GM21528 (cell line): ENCODE measurements around the gene CDYL2.
"Not testable (repeated sequence)": the region's sequence is repeated elsewhere in the genome, so short reads cannot be mapped to it uniquely, and the experiment has no call there.

Experiments used
- ATAC-seq: cut with Tn5 transposase; IDR thresholded peaks from one replicate; pipeline ENCODE4 v1.9.1; 2021; ENCODE audit warnings: mild to moderate bottlenecking, moderate library complexity; ENCODE audit not compliant: unreplicated experiment, low FRiP score

Gene CDYL2

DNA sequence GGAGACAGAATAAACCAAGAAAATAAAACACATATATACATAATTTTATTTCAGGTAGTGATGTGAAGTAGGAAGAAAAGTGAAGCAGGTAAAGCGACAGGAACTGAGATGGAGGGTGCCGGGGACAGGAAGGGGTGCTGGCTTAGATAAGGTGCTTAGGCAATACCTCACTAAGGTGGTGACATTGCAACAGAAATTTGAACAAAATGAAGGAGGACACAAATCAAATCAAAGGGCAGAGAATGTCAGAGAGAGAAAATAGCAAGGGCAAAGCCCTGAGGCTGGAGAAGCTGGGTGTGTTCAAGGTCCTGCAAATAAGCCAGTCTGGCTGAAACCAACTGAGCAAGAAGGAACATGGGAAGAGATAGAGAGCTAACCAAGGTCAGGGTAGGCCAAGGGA, 5.0 kb upstream of the CDYL2 start:
- ATAC-seq, result no peak

DNA sequence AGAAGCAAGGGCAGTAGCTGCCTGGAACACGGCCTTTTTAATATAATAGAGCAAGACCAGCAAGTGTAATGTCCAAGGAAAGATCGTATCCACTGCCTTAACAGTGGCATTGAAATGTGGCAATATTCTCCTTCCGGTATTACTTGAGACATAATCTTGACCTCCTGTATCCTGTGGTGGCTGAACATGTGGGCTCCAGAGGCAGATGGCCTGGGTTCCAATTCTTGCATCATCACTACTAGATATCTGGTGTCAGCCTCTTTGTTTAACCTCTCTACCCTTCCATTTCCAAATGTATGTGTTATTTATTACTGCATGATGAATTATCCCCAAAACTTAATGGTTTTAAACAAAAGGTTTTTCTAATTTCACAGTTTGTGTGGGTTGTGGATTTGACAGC, 3.5 kb upstream of the CDYL2 start:
- ATAC-seq, result no peak

DNA sequence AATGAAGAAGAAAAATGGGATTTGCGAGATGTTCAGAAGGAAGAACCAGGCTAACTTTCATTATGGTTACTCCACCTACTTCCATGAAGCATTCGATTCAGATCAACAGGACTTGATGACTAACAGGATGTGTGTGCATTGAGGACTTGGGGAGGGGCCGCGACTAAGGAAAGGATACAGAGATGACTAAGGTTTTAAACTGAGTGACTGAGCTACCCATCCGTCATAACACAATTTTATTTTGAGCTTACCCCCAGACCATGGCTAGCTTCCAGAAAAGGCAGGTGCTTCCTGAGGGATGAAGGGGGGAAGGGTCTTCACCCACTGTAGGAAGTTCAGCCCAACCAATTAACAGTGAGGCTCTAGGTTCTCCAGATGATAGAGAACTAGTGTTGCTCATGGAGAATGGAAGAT, 2.5 kb upstream of the CDYL2 start:
- no peak for ATAC-seq

DNA sequence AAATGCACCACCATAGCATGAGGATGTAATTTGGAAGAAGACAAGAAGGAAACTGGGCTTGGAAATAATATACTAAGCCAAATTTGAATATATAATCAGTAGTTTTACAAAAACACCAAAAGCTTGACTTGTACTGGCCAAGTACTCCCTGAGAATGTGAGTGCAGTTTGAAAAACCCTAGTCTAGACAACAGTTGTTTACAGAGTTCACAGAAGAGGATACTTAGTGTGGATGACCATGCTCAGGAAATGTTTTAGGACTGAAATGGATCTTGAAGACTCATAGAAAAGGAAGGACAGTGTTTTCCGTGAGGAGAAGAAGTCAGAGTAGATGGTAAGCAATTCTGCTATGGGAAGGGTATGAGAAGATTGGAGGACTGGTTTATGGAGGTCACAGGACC, 1.9 kb upstream of the CDYL2 start:
- no peak for ATAC-seq

DNA sequence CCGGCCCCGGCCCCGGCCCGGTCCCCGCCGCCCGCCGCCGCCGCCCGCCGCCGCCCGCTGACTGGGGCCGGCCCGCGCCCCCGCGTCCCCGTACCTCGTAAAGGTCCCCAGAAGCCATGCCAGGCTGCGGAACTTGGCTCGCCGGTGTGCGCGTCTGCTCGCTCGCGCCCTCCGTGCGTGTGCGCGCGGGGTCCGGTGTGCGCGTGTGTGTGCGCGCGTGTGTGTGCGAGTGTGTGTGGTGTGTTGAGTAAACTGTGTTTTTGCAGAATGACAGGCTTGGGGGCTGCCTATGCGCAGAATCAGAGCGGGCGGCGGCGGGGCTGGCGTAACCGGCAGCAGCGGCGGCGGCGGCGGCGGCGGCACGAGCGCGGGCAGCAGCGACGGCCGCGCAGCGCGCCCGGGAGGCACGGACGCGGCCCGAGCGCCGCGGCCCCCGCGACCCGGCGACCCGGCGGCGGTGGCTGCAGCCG, 307 bp downstream of the CDYL2 start:
- peak; percentile 61 for ATAC-seq

DNA sequence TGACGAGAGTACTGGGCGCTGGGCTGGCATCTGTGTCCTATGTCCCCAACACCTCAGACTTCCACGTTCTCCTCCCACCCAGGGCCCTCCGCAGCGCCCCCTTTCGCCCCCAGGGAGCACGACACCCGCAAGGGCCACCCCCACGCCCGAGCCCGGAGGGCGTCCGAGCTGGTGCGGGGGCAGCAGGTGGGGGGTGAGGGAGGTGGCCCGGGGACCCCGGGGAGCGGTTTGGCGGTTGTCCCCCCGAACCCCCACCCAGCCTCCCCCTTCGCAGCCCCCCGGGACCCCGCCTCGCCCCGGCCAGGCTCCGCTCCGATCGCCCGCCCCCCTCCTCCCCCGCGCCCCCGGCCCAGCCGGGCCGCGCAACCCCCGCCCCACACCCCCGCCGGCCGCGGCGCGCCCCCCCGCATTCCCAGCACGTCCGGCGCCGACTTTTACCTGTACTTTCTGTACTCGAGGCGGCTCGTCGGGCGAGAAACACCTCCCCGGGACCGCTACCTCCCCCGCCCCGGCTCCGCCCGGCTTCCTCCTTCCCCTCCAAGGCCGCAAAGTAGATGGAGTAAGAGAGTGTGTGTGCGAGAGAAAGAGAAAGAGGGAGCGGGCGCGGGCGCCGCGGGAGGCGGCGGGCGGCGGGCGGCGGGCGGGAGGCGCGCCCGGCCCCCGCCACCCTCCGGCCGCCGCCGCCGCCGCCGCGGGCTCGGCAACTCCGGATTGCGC, 901 bp downstream of the CDYL2 start:
- ATAC-seq, result no peak

DNA sequence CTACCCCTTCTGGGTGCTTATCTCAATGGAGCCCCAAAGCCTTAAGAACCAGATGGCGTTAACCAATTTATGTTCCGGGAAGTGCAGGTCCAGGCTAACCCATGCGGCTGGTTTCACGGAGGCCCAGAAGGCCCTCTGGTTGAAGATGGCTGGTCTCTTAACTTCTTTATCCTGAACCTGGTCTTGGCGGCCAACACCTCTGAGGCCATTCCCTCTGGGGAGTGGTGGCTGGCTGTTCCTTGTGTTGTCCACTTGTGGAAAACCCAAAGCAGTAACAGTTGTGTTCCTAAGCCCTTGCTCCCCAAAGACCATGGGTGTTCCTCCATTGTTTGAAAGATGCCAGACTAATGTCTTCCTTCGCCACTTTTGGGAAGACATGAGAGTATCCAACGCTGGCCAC, 1.5 kb downstream of the CDYL2 start:
- no peak for ATAC-seq

DNA sequence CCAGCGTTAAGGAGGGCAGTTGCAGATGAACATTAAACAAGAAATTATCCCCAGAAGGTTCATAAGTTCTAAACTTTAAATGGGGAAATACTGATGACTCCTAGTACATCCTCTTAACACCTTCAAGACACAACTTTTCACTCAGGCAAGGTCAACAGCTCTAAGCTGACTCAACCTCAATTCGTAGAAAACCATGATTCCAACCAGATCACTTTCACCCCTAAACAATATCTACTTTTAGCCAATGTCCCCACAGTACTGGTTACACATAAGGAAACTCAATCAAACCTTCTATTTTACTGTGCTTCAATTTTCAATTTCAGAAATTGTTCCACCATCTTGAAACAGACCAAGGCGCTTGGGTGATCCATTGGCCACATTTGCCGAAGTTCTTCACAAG, 2.3 kb downstream of the CDYL2 start:
- no peak for ATAC-seq

DNA sequence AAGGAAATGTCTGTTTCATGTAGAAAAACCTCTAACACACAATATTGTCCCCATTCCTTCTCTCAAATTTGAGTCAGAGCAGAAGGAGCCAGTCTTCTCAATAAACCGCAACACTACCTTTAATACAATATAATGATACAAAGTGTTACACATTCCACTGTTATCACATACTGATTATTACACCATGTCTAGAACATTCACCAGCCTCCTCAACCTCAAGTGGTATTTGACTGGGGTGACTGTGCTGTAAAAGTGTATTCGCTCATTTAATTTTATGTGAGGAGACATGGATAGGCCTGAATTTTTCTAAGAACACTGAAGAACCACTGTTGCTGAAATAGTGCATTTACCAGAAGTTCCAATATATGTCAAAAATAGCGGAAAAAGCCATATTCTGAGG, 10.3 kb downstream of the CDYL2 start:
- ATAC-seq, result no peak

DNA sequence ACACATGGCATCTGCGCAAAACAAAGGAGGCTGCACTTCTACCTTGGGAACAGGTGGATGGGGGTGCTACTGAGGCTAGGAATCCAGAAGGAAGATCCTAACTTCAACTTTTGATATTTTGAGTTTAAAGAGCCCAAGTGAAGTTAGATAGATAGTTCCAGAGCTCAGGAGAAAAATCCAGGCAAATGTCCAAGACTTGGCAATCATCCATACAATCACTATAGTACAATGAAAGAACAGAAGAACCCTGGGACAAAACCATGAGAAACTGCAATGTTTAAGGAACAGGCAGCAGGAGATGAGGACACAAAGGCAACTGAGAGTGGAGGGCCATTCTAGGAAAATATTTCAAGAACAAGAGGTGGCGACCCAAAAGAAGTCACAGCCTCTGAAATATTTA, 12.4 kb downstream of the CDYL2 start:
- no peak for ATAC-seq

DNA sequence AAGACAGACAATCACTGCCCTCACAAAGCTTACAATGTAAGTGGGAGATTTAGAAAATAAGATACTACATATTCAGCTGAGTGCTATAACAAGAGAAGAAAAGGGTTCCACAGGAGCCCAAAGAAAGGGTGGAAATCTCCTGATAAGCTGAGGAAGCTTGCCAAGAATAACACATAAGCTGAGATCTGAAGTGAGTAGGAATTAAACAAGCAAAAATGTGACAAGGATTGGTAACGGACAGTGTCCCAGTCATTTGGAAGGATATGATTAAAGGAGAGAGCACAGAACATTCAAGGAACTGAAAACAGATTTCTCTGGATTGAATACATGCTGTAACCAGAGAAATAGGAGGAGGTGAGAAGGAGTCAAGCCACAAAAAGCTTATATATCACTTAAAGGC, 13.0 kb downstream of the CDYL2 start:
- ATAC-seq, result no peak

DNA sequence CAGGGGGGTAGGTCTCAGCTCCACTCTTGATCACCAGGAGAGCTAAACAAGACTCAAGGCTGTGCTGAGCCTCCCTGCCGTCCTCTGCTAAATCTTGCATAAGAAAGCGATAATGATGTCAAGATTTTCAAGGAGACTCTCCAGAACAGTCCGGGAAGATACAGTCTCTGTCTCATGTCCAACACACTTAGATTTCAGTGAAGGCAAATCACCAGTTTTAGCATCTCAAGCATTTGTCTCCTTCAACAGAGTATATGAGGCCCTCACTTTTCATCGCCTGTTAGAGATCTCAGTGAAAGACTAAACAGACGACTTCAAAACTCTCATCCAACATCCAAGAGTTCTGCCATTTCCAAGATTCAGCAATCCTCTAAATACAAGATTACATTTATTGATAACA, 13.6 kb downstream of the CDYL2 start:
- ATAC-seq, result no peak

DNA sequence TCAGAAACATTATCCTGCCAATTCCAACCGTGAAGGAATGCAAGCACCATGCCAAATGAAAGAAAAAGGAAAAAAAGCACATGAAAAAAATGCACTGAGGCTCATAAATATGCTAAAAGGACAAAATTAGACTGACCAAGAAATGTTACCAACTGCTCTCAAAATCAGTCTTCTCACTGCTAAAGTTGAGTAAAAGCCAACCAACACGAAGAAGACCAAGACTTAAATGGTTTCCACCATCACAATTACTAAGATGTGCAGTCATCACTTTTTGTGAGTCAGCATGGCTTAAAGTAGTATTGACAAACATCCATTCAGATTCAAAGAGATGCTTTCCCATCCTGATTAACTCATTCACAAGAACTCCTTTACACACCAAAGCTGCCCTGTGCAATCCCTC, 16.4 kb downstream of the CDYL2 start:
- ATAC-seq, result no peak

DNA sequence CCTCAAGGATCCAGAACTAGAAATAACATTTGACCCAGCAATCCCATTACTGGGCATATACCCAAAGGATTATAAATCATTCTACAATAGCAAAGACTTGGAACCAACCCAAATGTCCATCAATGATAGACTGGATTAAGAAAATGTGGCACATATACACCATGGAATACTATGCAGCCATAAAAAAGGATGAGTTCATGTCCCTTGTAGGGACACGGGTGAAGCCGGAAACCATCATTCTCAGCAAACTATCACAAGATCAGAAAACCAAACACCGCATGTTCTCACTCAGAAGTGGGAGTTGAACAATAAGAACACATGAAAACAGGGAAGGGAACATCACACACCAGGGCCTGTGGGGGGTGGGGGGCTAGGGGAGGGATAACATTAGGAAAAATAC, 17.8 kb downstream of the CDYL2 start:
- not testable (repeated sequence) for ATAC-seq

DNA sequence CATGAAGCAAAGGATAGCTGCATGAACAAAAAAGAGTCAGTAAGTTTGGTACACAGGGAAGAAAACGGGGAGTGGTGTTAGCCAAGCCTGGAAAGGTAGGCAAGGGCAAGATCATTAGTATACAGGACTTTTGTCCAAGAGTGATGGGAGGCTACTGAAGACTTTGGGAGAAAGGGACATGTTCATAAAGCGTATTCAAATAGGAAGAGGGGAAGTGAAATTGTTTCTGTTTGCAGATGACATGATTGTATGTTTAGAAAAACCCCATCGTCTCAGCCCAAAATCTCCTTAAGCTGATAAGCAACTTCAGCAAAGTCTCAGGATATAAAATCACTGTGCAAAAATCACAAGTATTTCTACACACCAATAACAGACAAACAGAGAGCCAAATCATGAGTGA, 19.4 kb downstream of the CDYL2 start:
- ATAC-seq, result no peak

DNA sequence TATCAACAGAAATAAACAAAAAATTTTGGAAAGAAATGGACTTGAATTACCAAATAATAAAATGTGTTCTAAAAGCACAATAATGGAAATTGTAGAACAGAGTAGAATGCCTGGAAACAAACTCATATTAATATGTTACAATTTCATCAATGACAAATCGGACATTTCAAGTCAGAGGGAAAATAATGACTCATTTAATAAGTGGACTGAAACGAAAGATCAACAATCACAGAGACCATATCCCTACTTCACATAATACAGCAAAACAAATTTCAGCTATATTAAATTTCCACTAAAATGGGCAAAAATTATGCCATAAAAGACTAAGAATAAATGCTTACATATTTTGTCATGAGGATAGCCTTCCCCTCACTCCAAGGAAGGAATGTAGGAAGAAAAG, 25.7 kb downstream of the CDYL2 start:
- no peak for ATAC-seq

DNA sequence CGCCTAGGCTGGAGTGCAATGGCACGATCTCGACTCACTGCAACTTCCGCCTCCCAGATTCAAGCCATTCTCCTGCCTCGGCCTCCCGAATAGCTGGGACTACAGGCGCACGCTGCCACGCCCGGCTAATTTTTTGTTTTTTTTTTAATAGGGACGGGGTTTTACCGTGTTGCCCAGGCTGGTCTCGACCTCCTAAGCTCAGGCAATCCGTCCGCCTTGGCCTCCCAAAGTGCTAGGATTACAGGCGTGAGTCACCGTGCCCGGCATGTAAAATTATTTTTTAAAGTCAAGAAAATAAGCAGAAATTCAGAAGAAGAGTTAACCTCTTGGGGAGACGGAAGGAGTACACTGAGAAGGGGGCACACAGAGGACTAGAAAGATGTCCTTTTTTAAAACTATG, 27.5 kb downstream of the CDYL2 start:
- no peak for ATAC-seq

DNA sequence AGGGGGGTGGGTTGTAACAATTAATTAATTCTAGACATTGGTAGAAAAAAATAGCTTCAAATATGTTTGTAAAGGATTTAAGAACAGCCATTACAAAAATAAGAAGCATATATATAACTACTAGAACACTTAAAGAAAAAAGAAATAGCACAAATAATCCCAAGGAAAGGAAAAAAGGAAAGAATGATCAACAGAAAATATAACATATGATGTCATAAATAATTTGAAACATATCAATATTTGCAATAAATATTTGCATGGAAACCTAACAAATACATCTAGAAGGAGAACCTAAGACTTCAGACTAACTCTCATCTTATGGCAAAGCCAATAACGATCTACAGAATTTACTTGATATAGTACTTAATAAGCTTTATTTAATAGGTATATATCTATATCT, 28.9 kb downstream of the CDYL2 start:
- no peak for ATAC-seq

DNA sequence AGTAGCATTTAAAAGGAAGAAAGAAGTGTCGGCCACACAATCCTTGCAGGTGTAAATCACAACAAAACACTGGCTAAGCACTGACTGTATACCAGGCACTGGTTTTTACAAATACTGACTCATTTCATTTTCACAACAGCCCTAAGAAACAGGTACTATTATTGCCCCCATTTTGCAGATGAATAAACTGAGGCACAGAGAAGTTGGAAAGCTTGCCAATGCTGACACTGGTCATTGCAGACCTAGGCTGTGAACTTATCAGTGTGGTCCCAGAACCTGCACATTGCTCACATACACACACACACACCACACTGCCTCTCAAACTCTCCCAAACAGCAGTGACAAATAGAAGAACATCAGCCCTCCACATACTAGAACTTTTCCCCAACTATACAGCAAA, 37.6 kb downstream of the CDYL2 start:
- ATAC-seq, result no peak

DNA sequence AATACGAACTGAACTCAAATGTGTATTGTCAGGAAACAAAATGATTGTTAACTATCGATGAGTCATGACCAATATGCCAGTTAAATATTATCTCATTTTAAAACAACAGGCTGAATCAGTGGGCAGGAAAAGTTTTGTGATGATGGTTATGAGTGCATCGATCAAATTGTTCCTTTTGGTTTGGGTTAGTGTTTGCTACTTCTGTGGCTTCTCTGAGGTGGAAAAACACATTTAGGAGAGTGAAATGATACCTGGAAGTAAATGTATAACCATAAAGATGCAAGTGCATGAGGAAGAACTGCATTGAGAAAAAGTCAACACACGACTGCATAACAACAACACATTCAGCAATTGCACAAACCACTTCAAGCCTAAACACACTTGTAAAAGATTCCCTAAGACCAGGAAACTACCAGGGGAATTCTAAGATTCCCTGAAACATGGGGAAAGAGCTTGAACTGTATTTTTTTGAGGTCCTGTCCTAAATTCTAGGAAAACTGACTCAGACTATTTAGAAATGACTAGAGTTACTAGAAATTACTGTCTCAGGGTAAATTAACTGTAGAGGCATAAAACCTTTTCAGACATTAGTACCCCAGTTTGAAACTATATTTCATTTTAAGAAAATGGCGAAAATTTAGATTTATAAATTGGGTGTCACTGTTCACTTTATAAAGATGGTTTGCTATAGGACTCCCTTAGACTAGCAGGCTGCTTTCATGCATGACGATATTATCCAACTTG, 44.8 kb downstream of the CDYL2 start:
- no peak for ATAC-seq

DNA sequence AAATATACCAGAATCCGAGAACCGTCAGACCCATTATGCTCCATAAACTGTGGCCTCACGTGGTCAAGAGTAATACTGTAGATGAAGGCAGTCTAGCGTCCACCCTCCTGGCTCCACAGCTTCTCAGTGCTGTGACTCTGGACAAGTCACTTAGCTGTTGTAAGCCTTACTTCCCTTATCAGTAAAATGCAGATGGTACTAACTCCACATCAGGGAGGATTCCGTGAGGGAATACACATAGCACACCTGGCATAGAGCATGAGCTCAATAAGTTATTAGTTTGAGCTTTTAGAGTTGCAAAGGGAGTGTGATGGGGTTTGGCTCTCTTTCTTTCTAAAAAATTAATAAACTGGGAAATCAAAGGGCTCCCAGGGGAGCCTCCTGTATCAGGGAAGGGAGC, 49.9 kb downstream of the CDYL2 start:
- no peak for ATAC-seq

DNA sequence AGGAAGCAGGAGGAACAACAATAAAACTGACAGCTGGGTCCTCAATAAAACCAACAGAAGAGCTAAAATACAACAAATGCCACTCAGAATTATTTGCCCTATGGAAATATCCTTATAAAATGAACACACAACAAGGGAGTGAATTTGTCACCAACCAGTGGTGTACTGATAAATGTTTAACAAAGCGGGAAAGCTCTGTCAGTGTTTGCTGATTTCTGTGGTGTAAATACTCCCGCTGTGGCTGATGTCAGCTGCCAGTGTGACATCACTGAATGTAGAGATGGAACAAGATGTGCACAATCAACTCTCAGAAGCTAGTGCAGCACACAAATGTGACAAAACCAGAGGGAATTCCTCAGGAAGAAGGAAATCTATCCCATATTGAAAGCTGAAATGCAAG, 51.9 kb downstream of the CDYL2 start:
- no peak for ATAC-seq
